Uterus (tissue), 4 donors: ENCODE measurements around the gene GPR150. TPM values are rescaled to one million over a fixed set of nuclear protein-coding genes. Genes with fewer than 3 reads are reported as not detected.
"Not testable (repeated sequence)": the region's sequence is repeated elsewhere in the genome, so short reads cannot be mapped to it uniquely, and the experiment has no call there.

Source experiments
- DNase-seq, 2 donors: peaks; one replicate each; pipeline ENCODE4 v3.0.0-alpha.2; 2019 to 2020
- H3K27ac ChIP-seq, 2 donors: fragments of 200-600 bp; sonication (generic); 1 replicate in 1 of 2; 2 replicates in 1 of 2; pipeline ENCODE4 v1.5.1; 2016 to 2018
- H3K27me3 ChIP-seq, 2 donors: fragments of 200-600 bp; sonication (generic); one replicate each; pipeline ENCODE4 v1.5.1; 2018 to 2019; ENCODE audit warnings: control low read depth in 1 of 2
- H3K36me3 ChIP-seq, 2 donors: fragments of 200-600 bp; sonication (generic); one replicate each; pipeline ENCODE4 v1.5.1; 2019; ENCODE audit warnings: control low read depth in 1 of 2
- H3K4me1 ChIP-seq, 2 donors: fragments of 200-600 bp; sonication (generic); one replicate each; pipeline ENCODE4 v1.5.1; 2018 to 2019; ENCODE audit warnings: control low read depth in 1 of 2
- H3K4me3 ChIP-seq, 2 donors: fragments of 200-600 bp; sonication (generic); 1 replicate in 1 of 2; 2 replicates in 1 of 2; pipeline ENCODE4 v1.5.1; 2018 to 2019; ENCODE audit warnings: mild to moderate bottlenecking in 1 of 2
- H3K9me3 ChIP-seq, 2 donors: fragments of 200-600 bp; sonication (generic); one replicate each; pipeline ENCODE4 v1.5.1; 2019; ENCODE audit warnings: control low read depth in 1 of 2
- CTCF ChIP-seq, 4 experiments: fragments of 200-600 bp in 2 of 4; fragments of 450-650 bp in 2 of 4; sonication (generic) in 2 of 4; IDR thresholded peaks; one replicate each; pipeline ENCODE4 v1.5.1; 2016 to 2019; ENCODE audit warnings: antibody characterized with exemption in 4 of 4, mild to moderate bottlenecking in 2 of 4, moderate library complexity in 1 of 4
- POLR2A ChIP-seq, 2 donors: fragments of 450-650 bp; IDR thresholded peaks; one replicate each; pipeline ENCODE4 v1.6.1; 2016; ENCODE audit warnings: antibody characterized with exemption in 2 of 2, mild to moderate bottlenecking in 1 of 2, moderate library complexity in 1 of 2
- intact Hi-C: fragments of 100-400 bp; cut with DNase I; formaldehyde crosslinking; loops from one replicate; pipeline ENCODE4 v1.15.1; 2023; ENCODE audit warnings: low total_unique reads
- total RNA-seq, 4 donors: library from RNA; depleted of rRNA in 3 of 4; stranded (reverse); fragments of >200 nt in 3 of 4; gene quantifications; one replicate each; pipeline versions ENCODE4 v1.1.0 to v1.2.4, GENCODE V29; 2014 to 2023
- donor health status: DM: yes; HTN: yes; CAD: no.

GPR150 gene
- total RNA-seq, 4 donors from 2014 or later: not detected

- H3K4me1 ChIP-seq: no peaks in the 10 kb centered on the region
- TF ChIP-seq CTCF (IDR thresholded peaks at IDR 0.05) (no peak), POLR2A (IDR thresholded peaks at IDR 0.05) (no peak)
- H3K36me3 ChIP-seq: no peaks in the 10 kb centered on the region
- intact Hi-C loops: no loop called here
- H3K9me3 ChIP-seq: no peaks in the 10 kb centered on the region
- H3K27ac ChIP-seq: no peak overlapping the region
- H3K27me3 ChIP-seq: no peaks in the 10 kb centered on the region
- DNase-seq: no peak
- H3K4me3 ChIP-seq: no peak overlapping the region
These were observed 9.0 kb downstream of the GPR150 start for GRCh38 chr5:95628933-95629332.

GRCh38 chr5:95630394-95630917 is 10.6 kb downstream of the GPR150 start:
- DNase-seq: no peak
- Histone ChIP-seq H3K27me3 (no peaks in the 10 kb centered on the region), H3K4me3 (no peak overlapping the region), H3K36me3 (no peaks in the 10 kb centered on the region), H3K9me3 (no peaks in the 10 kb centered on the region), H3K27ac (no peak overlapping the region), H3K4me1 (no peaks in the 10 kb centered on the region)
- no peak for TF ChIP-seq POLR2A (IDR thresholded peaks at IDR 0.05)
- no peak for TF ChIP-seq CTCF (IDR thresholded peaks at IDR 0.05)
- intact Hi-C loops: no loop called here

- H3K4me1 ChIP-seq: no peaks in the 10 kb centered on the region
- TF ChIP-seq POLR2A (IDR thresholded peaks at IDR 0.05) (no peak), CTCF (IDR thresholded peaks at IDR 0.05) (no peak)
- intact Hi-C loops: no loop called here
These were observed 11.5 kb downstream of the GPR150 start for GRCh38 chr5:95631255-95631958.

GRCh38 chr5:95631991-95632675 is 12.2 kb downstream of the GPR150 start:
- H3K27ac ChIP-seq: no peak overlapping the region
- H3K36me3 ChIP-seq: no peaks in the 10 kb centered on the region
- H3K4me1 ChIP-seq: no peaks in the 10 kb centered on the region
- intact Hi-C loops: no loop called here
- TF ChIP-seq POLR2A (IDR thresholded peaks at IDR 0.05): no peak
- no peak for TF ChIP-seq CTCF (IDR thresholded peaks at IDR 0.05)
- H3K27me3 ChIP-seq: no peaks in the 10 kb centered on the region
- H3K9me3 ChIP-seq: no peaks in the 10 kb centered on the region
- H3K4me3 ChIP-seq: no peak overlapping the region
- no peak for DNase-seq

More at GRCh38 chr5:95631255-95631958, 11.5 kb downstream of the GPR150 start:
- Histone ChIP-seq H3K36me3 (no peaks in the 10 kb centered on the region), H3K27me3 (no peaks in the 10 kb centered on the region), H3K4me3 (no peak overlapping the region), H3K27ac (no peak overlapping the region), H3K9me3 (no peaks in the 10 kb centered on the region)
- DNase-seq: no peak

- H3K4me3 ChIP-seq, intact Hi-C loops, H3K27me3 ChIP-seq: not testable (repeated sequence)
These were observed 13.1 kb downstream of the GPR150 start for GRCh38 chr5:95632942-95633341.

More at GRCh38 chr5:95632942-95633341, 13.1 kb downstream of the GPR150 start:
- H3K36me3 ChIP-seq, DNase-seq, H3K9me3 ChIP-seq, H3K4me1 ChIP-seq, H3K27ac ChIP-seq: not testable (repeated sequence)
